HFF-Myc (cell line): Measurements from ENCODE around the gene KIRREL3.

ENCODE experiments used
- DNase-seq: peaks from one replicate; pipeline ENCODE4 v3.0.0-alpha.2; 2011; ENCODE audit warnings: low read depth; ENCODE audit errors: extremely low read depth
- H3K4me3 ChIP-seq: replicated peaks from 2 replicates; pipeline ENCODE4 v1.5.1; 2011; ENCODE audit warnings: low read depth, mild to moderate bottlenecking, control low read depth, low read length
- CTCF ChIP-seq: IDR thresholded peaks from 2 replicates; pipeline ENCODE4 v1.5.1; 2012; ENCODE audit warnings: mild to moderate bottlenecking, low read depth, low read length, control low read depth; ENCODE audit errors: missing control alignments

Gene KIRREL3

GRCh38 chr11:126627421-126627820 is 373.1 kb downstream of the KIRREL3 start:
- TF ChIP-seq CTCF: no peak
- no peak overlapping the region for H3K4me3 ChIP-seq
- no peak for DNase-seq

GRCh38 chr11:126624506-126624905 is 376.1 kb downstream of the KIRREL3 start:
- no peak for TF ChIP-seq CTCF
- H3K4me3 ChIP-seq: no peak overlapping the region
- no peak for DNase-seq

GRCh38 chr11:126619516-126619915 is 381.1 kb downstream of the KIRREL3 start:
- DNase-seq: no peak
- H3K4me3 ChIP-seq: no peak overlapping the region
- TF ChIP-seq CTCF: no peak

- H3K4me3 ChIP-seq: no peak overlapping the region
- DNase-seq: no peak
- no peak for TF ChIP-seq CTCF
Measured at GRCh38 chr11:126615845-126616244, 384.7 kb downstream of the KIRREL3 start.

- H3K4me3 ChIP-seq: no peak overlapping the region
- TF ChIP-seq CTCF: no peak
- no peak for DNase-seq
Measured at GRCh38 chr11:126613272-126613671, 387.3 kb downstream of the KIRREL3 start.

GRCh38 chr11:126612671-126613070 is 387.9 kb downstream of the KIRREL3 start:
- no peak for DNase-seq
- TF ChIP-seq CTCF: no peak

GRCh38 chr11:126611438-126611837 is 389.1 kb downstream of the KIRREL3 start:
- DNase-seq: no peak
- TF ChIP-seq CTCF: no peak
- H3K4me3 ChIP-seq: no peak overlapping the region

More at GRCh38 chr11:126612671-126613070, 387.9 kb downstream of the KIRREL3 start:
- no peak overlapping the region for H3K4me3 ChIP-seq
